GM12873 (cell line): Measurements from ENCODE around the gene CSRP2.

ENCODE experiments used
- TF ChIP-seq, protein P1 (sequence below): IDR thresholded peaks from 2 replicates; pipeline ENCODE4 v1.5.1; 2012; ENCODE audit warnings: low read depth, mild to moderate bottlenecking, moderate library complexity, low read length, control low read depth; ENCODE audit not compliant: insufficient read depth; ENCODE audit errors: missing control alignments

CSRP2 gene

GRCh38 chr12:76901628-76902380 lies 23.0 kb upstream of the CSRP2 start:
- TF ChIP-seq, protein P1, sequence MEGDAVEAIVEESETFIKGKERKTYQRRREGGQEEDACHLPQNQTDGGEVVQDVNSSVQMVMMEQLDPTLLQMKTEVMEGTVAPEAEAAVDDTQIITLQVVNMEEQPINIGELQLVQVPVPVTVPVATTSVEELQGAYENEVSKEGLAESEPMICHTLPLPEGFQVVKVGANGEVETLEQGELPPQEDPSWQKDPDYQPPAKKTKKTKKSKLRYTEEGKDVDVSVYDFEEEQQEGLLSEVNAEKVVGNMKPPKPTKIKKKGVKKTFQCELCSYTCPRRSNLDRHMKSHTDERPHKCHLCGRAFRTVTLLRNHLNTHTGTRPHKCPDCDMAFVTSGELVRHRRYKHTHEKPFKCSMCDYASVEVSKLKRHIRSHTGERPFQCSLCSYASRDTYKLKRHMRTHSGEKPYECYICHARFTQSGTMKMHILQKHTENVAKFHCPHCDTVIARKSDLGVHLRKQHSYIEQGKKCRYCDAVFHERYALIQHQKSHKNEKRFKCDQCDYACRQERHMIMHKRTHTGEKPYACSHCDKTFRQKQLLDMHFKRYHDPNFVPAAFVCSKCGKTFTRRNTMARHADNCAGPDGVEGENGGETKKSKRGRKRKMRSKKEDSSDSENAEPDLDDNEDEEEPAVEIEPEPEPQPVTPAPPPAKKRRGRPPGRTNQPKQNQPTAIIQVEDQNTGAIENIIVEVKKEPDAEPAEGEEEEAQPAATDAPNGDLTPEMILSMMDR, result no peak

- TF ChIP-seq, protein P1, result no peak
Measured at GRCh38 chr12:76899522-76899921, 20.7 kb upstream of the CSRP2 start.

DNA sequence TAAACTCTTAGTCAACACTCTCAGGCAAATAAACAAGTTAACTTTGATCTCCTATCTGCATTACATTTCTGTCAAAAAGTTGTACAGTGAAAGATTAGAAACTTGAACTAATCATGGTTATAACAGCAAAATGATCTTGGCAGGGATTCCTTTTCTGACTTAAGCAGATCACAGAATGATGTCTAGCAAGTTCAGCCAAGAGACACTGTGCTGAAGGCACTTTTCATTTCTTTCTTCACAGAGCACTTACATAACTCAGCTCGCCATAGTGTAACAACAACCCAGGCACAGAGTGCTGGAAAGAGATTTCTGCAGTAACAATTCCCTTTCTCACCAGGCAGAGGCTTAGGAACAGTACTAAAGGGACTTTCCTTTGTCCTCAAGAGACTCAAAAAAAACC lies 19.6 kb upstream of the CSRP2 start:
- TF ChIP-seq, protein P1, result no peak

DNA sequence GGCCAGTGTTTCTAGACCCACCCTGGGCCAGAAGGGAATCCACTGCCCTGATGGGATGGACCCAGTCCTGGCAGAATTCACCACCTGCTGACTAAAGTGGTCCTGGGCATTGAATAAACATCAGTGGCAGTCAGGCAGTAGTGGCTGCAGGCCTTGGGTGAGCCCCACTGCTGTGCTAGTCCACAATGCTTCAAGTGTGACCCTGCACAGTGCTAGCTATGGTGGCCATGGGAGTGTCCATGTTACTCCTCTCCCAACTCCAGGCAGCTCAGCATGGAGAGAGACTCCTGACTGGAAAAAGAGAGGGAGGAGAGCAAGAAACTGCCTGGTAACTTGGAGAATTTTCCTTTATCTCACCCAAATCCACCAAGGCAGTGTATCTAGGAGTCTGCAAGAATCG lies 17.5 kb upstream of the CSRP2 start:
- TF ChIP-seq, protein P1, result no peak

DNA sequence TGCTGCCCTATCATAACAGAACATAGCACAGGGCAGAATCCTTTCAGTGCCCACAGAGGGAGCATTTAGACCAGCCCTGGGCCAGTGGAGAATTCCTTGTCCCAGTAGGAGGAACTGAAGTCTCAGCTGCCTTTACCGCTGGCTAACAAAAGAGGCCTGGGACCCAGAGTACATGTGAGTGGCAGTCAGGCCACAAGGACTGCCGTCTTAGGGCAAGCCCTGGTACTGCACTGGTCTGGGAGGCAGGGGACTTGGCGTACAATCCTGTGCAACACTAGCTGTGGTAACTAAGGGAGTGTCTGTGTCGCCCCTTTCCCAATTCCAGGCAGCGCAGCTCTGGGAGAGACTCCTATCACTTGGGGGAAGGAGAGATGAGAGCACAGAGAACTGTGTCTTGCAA lies 17.0 kb upstream of the CSRP2 start:
- TF ChIP-seq, protein P1, result peak; percentile 2

- TF ChIP-seq, protein P1, result no peak
Measured at GRCh38 chr12:76891609-76892008, 12.8 kb upstream of the CSRP2 start.

DNA sequence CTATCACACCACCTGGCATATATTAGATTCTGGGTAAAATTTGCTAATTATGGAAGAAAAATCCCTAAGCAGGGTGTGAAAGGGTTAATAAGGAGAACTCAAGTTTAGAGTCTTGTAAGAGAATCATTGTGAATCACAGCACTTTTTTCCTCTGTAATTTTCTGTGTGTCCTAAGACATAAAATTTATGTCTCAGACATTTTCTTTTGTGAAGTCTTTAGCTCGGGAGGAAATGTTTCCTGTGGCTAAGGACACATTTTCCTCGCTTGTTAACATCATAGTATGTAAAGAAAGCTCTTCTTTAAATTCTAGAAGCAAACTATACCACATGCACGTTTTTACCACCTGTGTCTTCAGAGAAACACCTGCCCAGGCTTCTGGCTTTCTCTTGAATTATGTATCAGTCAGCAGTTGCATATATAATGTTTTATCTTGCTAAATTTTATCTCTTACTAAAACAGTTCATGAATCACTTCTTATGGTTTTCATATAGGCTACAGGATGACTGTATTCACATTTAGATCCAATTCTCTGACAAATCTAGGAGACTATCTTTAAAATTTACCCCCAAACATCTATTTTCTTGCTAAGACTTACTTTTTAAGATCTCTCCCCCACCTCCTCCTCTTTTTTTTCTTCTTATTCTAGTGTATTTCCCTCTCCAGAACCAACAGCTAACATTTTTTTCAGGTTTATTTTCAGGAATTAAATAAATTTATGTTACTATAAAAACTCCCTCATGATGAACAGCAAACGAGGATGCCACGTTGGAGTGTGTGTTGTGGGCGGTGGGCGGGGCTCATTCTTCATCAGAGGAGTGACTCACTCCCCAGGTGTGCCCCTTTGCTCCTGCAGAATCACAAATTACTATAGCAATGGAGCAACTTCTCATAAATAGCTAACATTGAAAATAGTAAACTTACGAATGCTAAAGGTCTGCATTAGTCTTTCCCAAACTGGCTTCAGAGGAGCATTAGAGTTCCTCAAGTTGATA lies 11.6 kb upstream of the CSRP2 start:
- TF ChIP-seq, protein P1, result no peak
